DOHH2 (cell line): ENCODE results near the gene WNT3A.

Experiments used
- EZH2phosphoT487 ChIP-seq: fragments of 200-600 bp; sonication (generic); IDR thresholded peaks from 2 replicates; pipeline ENCODE4 v1.6.1; 2017; ENCODE audit warnings: borderline replicate concordance, mild to moderate bottlenecking, antibody characterized with exemption, low read length, moderate library complexity, mixed read lengths
- TF ChIP-seq, protein P1 (sequence below): fragments of 200-600 bp; sonication (generic); IDR thresholded peaks from one replicate; pipeline ENCODE4 v1.5.1; 2014; ENCODE audit warnings: antibody characterized with exemption, mild to moderate bottlenecking, low read depth, low read length; ENCODE audit not compliant: poor library complexity, severe bottlenecking

DNA sequence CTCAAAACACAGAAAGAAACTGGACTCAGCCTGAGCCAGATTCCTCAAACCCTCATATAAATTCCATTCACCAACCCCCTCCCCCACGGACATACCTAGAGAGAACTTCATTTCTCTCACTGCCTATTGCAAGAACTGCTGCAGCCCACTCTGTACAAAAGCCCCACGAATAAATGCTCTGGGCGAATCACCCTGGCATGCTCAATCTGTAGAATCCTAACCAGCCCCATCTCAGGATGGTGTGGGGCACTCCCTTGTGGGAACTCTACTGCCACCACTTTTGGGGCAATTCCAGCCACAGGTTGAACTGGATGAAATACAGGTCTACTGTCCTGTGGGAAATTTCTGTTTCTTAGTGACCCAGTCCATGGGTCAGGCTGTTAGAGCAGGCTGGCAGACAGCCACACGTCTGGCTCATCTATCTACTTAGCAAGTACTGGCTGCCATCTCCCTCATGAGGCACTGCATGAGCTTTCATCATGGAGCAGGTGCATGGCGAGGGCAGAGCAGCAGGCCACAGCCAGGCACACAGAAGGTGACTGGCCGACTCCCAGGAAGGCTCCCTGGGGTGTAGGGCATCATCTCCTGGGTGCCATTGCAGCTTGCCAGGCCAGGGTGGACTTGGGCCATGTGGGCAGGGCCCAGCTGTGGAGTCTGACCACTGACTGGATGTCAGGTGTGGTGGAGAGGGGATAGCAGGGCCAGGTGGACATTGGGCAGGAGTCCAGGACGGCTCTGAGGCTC lies 97.9 kb downstream of the WNT3A start:
- TF ChIP-seq, protein P1, sequence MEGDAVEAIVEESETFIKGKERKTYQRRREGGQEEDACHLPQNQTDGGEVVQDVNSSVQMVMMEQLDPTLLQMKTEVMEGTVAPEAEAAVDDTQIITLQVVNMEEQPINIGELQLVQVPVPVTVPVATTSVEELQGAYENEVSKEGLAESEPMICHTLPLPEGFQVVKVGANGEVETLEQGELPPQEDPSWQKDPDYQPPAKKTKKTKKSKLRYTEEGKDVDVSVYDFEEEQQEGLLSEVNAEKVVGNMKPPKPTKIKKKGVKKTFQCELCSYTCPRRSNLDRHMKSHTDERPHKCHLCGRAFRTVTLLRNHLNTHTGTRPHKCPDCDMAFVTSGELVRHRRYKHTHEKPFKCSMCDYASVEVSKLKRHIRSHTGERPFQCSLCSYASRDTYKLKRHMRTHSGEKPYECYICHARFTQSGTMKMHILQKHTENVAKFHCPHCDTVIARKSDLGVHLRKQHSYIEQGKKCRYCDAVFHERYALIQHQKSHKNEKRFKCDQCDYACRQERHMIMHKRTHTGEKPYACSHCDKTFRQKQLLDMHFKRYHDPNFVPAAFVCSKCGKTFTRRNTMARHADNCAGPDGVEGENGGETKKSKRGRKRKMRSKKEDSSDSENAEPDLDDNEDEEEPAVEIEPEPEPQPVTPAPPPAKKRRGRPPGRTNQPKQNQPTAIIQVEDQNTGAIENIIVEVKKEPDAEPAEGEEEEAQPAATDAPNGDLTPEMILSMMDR: no peak
- TF ChIP-seq EZH2phosphoT487: no peak
